IPS-NIHi7 (cell line): Measurements from ENCODE around the gene GINS3.
A peak's percentile ranks its signal among the peaks of the same experiment; 100 is the strongest.
"Not testable (repeated sequence)": the region's sequence is repeated elsewhere in the genome, so short reads cannot be mapped to it uniquely, and the experiment has no call there.

Source experiments
- DNase-seq: peaks from one replicate; pipeline ENCODE4 v3.0.0; 2012; ENCODE audit warnings: mixed read lengths; ENCODE audit errors: extremely low spot score

The GINS3 gene

GRCh38 chr16:58389724-58390123 is 2.5 kb upstream of the GINS3 start:
- no peak for DNase-seq

GRCh38 chr16:58393138-58393504 is 850 bp downstream of the GINS3 start:
- DNase-seq = peak; percentile 23

- DNase-seq = not testable (repeated sequence)
These were observed 4.6 kb downstream of the GINS3 start for GRCh38 chr16:58396897-58397296.

GRCh38 chr16:58399718-58400633 is 7.7 kb downstream of the GINS3 start:
- DNase-seq = no peak

GRCh38 chr16:58401305-58401704 is 9.0 kb downstream of the GINS3 start:
- not testable (repeated sequence) for DNase-seq

GRCh38 chr16:58402796-58403195 is 10.5 kb downstream of the GINS3 start:
- no peak for DNase-seq

- DNase-seq = no peak
These were observed 17.2 kb downstream of the GINS3 start for GRCh38 chr16:58409316-58409973.

GRCh38 chr16:58411336-58411735 is 19.1 kb downstream of the GINS3 start:
- no peak for DNase-seq

GRCh38 chr16:58411736-58412614 is 19.7 kb downstream of the GINS3 start:
- DNase-seq = no peak

- not testable (repeated sequence) for DNase-seq
These were observed 20.3 kb downstream of the GINS3 start for GRCh38 chr16:58412615-58412970.

- DNase-seq = no peak
These were observed 21.1 kb downstream of the GINS3 start for GRCh38 chr16:58413359-58413758.

GRCh38 chr16:58415003-58415402 is 22.7 kb downstream of the GINS3 start:
- no peak for DNase-seq

GRCh38 chr16:58415961-58416360 is 23.7 kb downstream of the GINS3 start:
- DNase-seq = not testable (repeated sequence)

- DNase-seq = no peak
These were observed 24.8 kb downstream of the GINS3 start for GRCh38 chr16:58417035-58417434.

- DNase-seq = no peak
These were observed 25.3 kb downstream of the GINS3 start for GRCh38 chr16:58417600-58417999.

- DNase-seq = no peak
These were observed 25.8 kb downstream of the GINS3 start for GRCh38 chr16:58418026-58418425.

- DNase-seq = no peak
These were observed 26.3 kb downstream of the GINS3 start for GRCh38 chr16:58418601-58419000.

GRCh38 chr16:58419241-58419990 is 27.1 kb downstream of the GINS3 start:
- peak; percentile 59 for DNase-seq

GRCh38 chr16:58421059-58421458 is 28.8 kb downstream of the GINS3 start:
- no peak for DNase-seq

GRCh38 chr16:58421529-58421928 is 29.3 kb downstream of the GINS3 start:
- DNase-seq = no peak

- DNase-seq = no peak
These were observed 30.5 kb downstream of the GINS3 start for GRCh38 chr16:58422809-58423208.
